NCI-H146 (cell line): ENCODE results near the gene LRIT3.
"Not testable (repeated sequence)": the region's sequence is repeated elsewhere in the genome, so short reads cannot be mapped to it uniquely, and the experiment has no call there.

Experiments
- DNase-seq: peaks from one replicate; lab custom pipeline; 2025; lab: John Stamatoyannopoulos, UW

The LRIT3 gene

GRCh38 chr4:109850601-109851000 is 2.7 kb downstream of the LRIT3 start:
- DNase-seq, result no peak

DNA sequence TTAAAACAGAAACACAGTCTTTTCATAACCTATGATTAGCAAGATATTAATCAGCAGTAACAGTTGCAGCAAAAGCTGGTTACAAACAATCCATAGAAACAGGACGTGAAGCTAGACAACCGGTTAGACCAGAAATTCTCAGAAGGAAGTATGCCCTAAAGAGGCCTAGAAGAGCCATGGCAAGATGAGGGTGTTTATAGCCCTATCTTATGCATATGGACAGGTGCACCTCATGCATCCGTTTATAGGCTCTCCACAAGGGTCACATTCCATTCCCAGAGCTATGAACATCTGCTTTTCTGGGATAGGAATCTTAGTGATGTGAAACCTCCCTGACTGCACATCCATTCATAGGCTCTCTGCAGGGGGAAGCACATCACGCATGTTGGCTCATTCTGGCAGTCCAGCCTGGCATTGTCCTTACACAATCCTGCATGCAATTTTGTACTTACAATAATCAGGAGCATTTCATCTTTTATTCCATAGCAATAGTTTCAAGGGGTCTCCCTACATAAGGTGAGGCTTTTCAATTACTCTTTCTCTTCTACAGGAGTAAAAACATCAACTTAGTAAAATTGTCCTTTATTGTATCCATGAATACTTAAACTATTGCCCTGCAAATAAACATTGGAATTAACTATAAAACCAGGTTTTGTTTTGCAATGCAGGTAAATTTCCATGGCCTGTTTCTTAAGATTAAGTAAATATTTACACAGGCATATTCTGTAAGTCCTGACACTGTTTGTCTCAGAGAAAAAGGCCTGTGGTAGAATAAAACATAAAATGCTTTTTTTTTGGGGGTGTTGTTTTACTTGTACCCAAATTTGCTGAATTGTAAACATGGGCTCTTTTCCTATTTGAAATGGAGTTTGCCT is 11.8 kb downstream of the LRIT3 start:
- DNase-seq, result not testable (repeated sequence)

DNA sequence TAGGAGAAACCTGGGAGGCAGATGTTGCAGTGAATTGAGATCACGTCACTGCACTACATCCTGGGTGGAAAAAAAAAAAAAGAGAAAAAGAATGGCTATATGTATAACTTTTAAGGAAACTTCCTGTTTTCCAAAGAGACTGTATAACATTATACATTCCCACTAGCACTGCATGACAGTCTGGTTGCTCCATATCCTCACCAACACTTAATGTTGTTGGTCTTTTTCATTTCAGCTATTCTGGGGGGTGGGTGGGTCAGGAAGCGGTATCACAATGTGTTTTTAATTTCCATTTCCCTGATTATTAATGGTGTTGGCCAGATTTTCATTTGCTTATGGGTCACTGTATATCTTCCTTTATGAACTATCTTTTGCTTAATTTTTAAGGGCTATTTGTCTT is 13.4 kb downstream of the LRIT3 start:
- no peak for DNase-seq

DNA sequence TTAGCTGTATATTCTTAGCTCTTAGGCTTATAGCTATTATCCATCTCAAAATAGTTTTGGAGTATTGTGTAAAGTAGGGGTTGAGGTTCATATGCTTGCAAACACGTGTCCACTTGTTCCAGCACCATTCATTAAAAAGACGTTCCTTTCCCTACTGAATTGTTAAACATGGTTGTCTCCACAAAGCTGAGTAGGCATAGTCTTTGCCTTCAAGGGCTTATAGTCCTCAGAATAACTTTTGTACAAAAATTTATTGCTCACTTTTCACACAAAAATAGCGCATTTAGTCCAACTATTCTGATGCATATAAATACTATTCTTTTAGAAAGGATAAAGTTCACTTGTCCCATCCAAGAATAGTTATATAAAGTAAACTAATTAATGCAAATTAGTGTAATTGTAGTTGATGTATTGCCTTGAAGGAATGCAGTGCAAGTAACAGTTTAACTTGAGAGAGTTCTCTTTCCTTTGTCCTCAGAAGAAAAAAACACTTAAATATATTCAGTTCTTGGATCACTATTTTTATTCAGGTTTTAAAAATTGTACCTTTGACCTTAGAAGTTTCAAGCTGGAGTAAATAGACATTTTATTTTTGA is 14.1 kb downstream of the LRIT3 start:
- DNase-seq, result no peak

DNA sequence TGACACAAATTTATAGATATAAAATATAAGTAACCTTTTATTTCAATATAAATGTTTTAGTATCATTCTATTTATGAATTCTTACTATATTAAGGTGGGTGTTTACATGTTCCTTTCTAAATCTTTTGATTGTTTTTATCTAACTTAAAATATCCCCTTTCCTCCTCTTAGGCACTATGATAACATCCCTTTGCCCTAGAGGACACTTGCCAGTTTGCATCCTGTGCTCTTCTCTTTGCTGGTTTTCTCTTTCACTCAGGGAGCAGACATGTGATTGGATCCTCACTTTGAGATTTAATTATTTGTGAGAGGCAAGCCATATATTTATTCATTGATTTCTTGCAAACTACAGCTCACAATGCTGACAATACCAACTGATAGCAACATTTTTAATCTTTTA is 16.2 kb downstream of the LRIT3 start:
- DNase-seq, result no peak

DNA sequence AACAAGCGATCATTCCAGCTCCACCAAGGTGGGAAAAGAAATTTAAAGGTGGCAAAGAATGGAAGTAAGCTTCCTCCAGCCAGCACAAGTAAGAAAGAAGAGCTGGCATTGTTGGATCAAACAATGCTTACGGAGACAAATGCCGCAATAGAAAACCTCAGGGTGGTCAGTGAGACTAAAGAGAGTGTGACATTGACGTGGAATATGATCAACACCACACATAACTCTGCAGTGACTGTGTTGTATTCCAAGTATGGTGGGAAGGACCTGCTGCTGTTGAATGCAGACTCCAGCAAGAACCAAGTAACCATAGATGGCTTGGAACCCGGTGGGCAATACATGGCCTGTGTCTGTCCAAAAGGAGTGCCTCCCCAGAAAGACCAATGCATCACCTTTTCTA is 22.2 kb downstream of the LRIT3 start:
- no peak for DNase-seq

GRCh38 chr4:109872065-109872464 is 24.2 kb downstream of the LRIT3 start:
- no peak for DNase-seq

DNA sequence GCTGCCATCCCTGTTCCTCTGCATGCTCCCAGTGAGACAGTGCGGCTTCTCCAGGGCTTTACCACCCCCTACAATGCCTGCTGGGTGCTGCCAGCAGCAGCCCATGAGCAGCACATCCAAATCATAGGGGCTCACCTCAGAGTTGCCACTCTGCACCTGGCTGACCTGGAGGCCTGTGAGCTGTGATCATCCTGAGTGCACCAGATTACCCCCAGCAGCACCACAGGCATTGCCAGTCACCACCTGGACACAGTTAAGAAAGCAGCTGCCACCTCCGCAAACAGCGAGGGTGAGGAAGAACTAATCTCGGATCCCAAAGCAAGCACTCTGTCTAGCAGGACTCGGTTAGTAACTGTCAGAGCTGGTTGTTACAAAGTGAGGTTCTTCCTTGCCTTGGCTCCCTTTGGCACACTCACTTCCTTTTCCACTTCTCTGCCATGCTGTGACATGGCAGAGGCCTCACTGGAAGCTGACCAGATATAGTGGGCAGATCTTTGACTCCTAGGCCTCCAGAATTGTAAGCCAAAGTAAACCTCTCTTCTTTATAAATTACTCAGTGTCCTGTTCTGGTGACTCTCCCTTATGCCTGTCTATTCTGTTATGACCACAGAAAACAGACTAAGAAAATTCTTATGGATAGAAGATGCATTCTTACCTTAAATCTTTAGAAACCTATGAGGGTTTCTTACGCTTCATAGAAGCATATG is 25.2 kb downstream of the LRIT3 start:
- no peak for DNase-seq

- DNase-seq, result no peak
These were observed 26.0 kb downstream of the LRIT3 start for GRCh38 chr4:109873791-109874514.

GRCh38 chr4:109875106-109875505 is 27.2 kb downstream of the LRIT3 start:
- DNase-seq, result no peak

- DNase-seq, result not testable (repeated sequence)
These were observed 27.6 kb downstream of the LRIT3 start for GRCh38 chr4:109875553-109875952.

DNA sequence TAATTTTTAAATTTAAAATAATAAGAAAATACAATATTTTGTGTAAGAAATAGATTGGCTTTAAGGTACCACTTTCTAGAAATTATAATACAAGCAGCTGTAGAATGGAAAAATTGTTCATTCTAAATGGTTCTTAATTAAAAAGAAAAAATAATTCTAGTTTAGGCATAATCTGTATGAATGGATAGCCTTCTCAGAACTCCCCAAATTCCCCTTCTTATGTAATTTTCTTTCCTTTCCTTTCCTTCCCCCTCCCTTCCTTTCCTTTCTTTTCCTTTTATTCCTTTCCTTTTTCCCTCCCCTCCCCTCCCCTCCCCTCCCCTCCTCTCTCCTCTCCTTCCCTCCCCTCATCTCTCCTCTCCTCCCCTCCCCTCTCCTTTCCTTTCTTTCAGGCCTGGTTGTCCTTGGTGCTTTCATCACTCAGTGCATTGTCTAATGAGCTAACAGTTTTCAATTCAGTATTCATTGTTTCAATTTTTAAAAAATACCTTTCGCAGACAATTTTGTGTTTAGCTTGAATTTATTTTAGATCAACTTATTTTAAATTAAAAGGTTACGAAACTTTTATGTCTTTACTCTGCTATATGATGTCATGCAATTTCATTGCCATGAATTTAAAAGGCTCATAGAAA is 28.8 kb downstream of the LRIT3 start:
- no peak for DNase-seq

DNA sequence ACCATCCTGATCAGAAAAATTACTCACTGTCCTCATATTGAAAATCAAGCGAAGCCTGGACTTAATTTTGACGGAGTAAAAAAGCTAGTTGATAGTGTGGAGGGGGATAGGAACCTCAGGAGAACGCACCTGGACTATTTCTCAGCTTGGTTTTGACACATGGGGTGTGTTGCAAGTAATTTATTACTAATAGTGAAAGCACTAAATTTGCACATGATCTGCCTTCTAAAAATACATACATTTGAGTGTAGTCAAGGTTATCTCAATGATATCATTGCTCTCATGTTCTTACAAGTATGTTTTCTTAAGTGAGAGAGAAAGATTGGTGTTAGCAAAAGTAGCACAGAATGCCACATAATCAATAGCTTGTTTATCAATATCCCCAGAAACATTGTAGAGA is 29.5 kb downstream of the LRIT3 start:
- no peak for DNase-seq

DNA sequence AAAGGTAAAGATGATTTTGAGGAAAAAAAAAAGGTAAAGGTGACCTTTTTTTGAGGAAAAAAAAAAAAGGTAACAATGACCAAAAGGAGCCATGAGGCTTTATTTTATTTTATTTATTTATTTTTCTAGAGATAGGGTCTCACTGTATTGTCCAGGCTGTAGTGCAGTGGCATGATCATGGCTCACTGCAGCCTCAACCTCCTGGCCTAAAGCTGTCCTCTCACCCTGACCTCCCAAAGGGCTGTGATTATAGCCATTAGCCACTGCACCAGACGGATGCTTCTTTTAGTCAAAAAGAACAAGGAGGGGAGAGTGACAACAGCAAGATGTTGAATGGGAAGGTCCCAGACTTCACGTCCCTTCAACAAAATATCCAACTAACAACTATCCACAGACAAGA is 30.4 kb downstream of the LRIT3 start:
- DNase-seq, result no peak

GRCh38 chr4:109879081-109879480 is 31.2 kb downstream of the LRIT3 start:
- no peak for DNase-seq

- DNase-seq, result no peak
These were observed 31.9 kb downstream of the LRIT3 start for GRCh38 chr4:109879636-109880314.

- DNase-seq, result no peak
These were observed 38.4 kb downstream of the LRIT3 start for GRCh38 chr4:109886303-109886702.

DNA sequence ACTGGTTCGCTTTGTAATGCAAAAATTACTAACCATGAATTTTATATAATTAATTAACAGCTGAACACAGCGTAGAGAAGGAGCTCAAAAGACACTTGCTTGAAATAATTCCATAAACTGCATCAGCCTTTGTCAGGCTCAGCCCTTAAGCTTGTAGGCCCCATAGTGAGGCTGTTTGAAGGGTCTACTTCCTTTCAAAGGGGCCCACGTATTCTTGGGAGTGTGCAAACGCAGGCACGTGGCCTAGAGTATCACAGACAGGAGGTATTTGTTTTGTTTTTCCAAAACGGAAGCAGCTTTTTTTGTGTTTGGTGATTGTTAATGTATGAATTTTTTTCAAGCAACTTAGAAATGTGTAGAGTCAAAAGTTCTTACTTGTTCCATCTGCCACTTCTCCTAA is 39.2 kb downstream of the LRIT3 start:
- no peak for DNase-seq

DNA sequence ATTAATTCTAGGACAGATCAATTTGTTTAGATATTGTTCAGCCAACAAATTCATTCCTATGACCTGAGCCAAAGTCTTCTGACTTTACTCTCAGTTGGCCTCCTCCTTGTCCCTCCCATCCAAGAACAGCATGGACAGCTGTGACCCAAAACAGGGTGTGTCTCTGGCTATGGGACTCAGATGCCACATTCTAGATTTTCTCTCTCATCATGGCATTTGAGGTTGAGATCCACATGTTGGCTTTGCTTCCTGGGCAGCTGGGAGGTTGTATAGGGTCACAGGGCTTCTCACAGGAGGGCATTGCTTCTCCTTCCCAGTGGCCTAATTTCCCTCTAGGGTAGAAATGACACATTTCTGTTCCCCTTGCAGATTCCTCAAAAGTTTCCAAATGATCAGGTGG is 42.2 kb downstream of the LRIT3 start:
- DNase-seq, result no peak

- no peak for DNase-seq
These were observed 54.8 kb downstream of the LRIT3 start for GRCh38 chr4:109902559-109903251.

- no peak for DNase-seq
These were observed 60.8 kb downstream of the LRIT3 start for GRCh38 chr4:109908731-109909130.
